ENCODE measurements around the gene TRIM40.

The TRIM40 gene

DNA sequence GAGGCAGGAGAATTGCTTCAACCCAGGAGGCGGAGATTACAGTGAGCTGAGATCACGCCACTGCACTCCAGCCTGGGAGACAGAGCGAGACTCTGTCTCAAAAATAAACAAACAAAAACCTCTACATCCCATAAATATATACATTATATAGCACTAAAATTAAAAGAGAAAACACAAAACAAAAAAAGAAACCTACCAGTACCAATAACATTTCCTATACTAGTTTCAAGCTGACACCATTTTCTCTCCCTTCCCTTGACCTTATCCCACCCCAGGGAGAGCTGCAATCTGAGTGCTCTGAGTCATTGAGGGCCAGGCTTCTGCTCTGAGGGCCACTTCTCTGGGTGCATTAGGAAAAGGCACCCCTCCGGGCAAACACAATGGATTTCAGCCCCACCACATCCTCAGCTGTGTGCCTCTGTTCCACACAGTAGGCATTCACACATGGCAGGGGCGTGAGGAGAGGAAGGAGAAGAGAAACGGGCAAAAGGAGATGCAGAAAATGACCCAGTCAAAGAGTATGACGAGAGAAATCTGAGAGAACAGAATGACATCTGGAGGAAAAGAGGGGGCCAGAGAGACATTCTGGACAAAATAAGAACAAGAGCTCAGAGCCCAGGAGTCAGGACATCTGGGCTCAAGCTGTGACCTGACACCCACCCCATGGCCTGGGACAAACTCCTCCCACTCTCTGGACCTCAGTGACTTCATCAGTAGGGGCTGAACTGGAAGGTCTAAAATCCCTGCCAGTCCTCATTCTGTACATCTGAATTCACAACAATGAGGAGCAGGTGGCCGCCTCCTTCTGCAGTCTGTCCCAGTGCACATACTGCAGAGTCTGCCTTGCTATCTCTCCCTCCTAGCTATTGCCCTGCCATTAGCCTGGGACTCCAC is 59.1 kb downstream of the TRIM40 start:
- no peak for DNase-seq (ENCODE audit: low read depth in 4 of 4, low spot score in 1 of 4)

DNA sequence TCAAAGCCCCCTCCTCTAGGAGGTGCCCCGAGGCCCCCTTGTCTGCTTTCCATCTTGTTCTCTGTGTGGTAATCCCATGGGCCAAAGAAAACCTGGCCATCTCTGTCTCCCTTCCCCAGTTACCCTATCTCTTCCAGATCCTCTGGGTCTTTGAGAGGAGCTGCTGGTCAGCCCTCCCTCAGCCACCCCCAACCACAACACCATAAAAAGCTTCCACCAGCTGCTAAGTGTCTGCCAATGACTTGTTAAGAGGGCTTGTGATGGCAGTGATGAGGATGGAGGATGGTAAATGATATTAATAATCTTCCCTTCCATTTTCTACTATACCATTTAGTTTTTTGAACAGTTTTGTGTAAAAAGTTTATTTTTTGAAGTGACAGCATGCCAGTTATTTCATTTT is 60.0 kb downstream of the TRIM40 start:
- no peak for DNase-seq (ENCODE audit: low read depth in 4 of 4, low spot score in 1 of 4)

DNA sequence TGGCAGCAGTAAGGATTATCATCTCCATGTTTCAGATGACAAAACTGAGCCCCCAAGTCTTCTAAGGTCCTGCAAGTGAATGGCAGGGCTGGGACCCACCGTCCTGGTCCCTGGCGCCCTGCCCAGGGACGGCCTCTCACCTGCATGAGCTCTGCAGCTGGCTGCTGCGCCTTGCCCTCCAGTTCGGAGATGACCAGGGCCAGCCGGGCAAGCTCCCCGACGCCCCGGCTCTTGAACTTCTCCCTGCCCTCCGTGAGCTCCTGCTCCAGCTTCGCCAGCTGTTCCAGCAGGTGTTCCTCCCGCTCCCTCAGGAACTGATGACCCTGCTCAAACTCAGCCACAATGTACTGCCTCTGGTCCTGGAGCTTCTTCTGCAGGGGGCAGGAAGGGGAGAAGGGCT is 60.4 kb downstream of the TRIM40 start:
- DNase-seq (ENCODE audit: low read depth in 4 of 4, low spot score in 1 of 4): no peak

Data from stimulated activated CD4-positive, alpha-beta T cell treated with anti-CD3 and anti-CD28 coated beads, Interleukin-1b, Interleukin-23, amount 100 ng/mL, for 24 hours (primary cell).